C4-2B (cell line): Measurements from ENCODE around the gene KCNQ1OT1.

Experiments
- ZFX ChIP-seq: fragments of 450-650 bp; IDR thresholded peaks from 2 replicates; pipeline ENCODE4 v1.6.1; 2017
- TF ChIP-seq, protein P1 (sequence below): fragments of 450-650 bp; conservative IDR thresholded peaks from 2 replicates; pipeline ENCODE4 v1.5.1; 2017; ENCODE audit warnings: mild to moderate bottlenecking

DNA sequence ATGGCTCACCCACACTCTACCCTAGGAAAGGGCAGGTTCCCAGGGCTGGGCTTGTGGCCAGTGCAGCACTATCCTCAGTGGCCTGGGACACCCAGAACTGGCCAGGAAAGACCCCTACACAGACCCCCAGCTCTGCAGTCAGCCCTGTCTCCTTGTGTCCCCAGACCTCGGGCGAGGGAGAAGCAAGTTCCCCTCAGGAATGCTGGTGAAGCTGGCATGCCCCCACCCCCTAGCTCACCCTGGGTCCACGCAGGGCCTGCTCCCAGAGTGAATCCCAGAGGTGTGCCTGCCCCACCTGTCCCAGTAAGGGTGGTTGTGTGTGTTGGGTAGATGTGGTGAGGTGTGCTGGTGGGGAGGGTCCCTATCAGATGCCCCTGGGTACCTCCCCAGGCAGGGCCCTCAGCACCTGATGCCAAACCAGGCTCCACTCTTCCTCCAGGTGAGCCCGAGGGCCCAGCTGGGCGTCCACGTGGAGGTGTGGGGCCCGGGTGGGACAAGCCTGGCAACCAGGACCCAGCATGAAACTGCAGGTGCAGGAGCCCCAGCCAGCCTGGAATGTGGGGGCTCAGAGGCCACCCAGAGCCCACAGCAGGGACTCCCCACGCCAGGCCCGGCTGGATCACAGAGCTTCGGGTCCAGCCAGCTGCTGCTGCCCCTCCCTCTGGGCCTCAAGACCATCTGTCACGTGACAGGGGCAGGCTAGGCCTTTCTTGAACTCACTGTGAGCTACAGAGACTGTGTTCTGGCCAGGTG, 48.4 kb upstream of the KCNQ1OT1 start:
- TF ChIP-seq, protein P1, sequence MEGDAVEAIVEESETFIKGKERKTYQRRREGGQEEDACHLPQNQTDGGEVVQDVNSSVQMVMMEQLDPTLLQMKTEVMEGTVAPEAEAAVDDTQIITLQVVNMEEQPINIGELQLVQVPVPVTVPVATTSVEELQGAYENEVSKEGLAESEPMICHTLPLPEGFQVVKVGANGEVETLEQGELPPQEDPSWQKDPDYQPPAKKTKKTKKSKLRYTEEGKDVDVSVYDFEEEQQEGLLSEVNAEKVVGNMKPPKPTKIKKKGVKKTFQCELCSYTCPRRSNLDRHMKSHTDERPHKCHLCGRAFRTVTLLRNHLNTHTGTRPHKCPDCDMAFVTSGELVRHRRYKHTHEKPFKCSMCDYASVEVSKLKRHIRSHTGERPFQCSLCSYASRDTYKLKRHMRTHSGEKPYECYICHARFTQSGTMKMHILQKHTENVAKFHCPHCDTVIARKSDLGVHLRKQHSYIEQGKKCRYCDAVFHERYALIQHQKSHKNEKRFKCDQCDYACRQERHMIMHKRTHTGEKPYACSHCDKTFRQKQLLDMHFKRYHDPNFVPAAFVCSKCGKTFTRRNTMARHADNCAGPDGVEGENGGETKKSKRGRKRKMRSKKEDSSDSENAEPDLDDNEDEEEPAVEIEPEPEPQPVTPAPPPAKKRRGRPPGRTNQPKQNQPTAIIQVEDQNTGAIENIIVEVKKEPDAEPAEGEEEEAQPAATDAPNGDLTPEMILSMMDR: no peak
- no peak for TF ChIP-seq ZFX
